Measurements from ENCODE around the gene PRDM16. TPM values are rescaled to one million over a fixed set of nuclear protein-coding genes. Genes with fewer than 3 reads are reported as not detected.

PRDM16 gene
- total RNA-seq, 1 experiment from 2014 or later = 0.04 TPM

GRCh38 chr1:3209201-3209600, 140.2 kb downstream of the PRDM16 start:
- DNase-seq (no peak), ATAC-seq (no peak)
- Histone ChIP-seq H3K4me3 (ENCODE audit: low read length) (no peak overlapping the region), H3F3A (ENCODE audit: low read length, unreplicated experiment) (no peaks in the 10 kb centered on the region), H3K4me1 (ENCODE audit: insufficient read depth, low read length) (no peaks in the 10 kb centered on the region), H3K27ac (ENCODE audit: low read length) (no peak overlapping the region), H2AFZ (ENCODE audit: low read length) (no peak overlapping the region), H3K9me3 (ENCODE audit: low read length) (no peaks in the 10 kb centered on the region), H3K36me3 (ENCODE audit: low read depth, low read length) (no peaks in the 10 kb centered on the region), H3K9me2 (replicated peaks; ENCODE audit: low read length) (no peaks in the 10 kb centered on the region), H3K27me3 (ENCODE audit: low read length) (peaks cover 97% of the 10 kb centered on the region), H3K4me2 (ENCODE audit: low read length) (no peak overlapping the region), H4K20me1 (ENCODE audit: low read length) (no peaks in the 10 kb centered on the region), H3K79me2 (ENCODE audit: low read length) (no peaks in the 10 kb centered on the region), H3K9ac (ENCODE audit: low read length) (no peak overlapping the region)
- intact Hi-C loops (cut with micrococcal nuclease) = no loop called here
- BruUV-seq (replicated peaks) = no TSS peak
- TF ChIP-seq EZH2 (IDR thresholded peaks at IDR 0.05; ENCODE audit: low read length, unreplicated experiment) (no peak), EZH2phosphoT487 (IDR thresholded peaks at IDR 0.05; ENCODE audit: borderline replicate concordance, low read length) (no peak)
- TF ChIP-seq, protein P1, sequence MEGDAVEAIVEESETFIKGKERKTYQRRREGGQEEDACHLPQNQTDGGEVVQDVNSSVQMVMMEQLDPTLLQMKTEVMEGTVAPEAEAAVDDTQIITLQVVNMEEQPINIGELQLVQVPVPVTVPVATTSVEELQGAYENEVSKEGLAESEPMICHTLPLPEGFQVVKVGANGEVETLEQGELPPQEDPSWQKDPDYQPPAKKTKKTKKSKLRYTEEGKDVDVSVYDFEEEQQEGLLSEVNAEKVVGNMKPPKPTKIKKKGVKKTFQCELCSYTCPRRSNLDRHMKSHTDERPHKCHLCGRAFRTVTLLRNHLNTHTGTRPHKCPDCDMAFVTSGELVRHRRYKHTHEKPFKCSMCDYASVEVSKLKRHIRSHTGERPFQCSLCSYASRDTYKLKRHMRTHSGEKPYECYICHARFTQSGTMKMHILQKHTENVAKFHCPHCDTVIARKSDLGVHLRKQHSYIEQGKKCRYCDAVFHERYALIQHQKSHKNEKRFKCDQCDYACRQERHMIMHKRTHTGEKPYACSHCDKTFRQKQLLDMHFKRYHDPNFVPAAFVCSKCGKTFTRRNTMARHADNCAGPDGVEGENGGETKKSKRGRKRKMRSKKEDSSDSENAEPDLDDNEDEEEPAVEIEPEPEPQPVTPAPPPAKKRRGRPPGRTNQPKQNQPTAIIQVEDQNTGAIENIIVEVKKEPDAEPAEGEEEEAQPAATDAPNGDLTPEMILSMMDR (conservative IDR thresholded peaks at IDR 0.05; ENCODE audit: low read depth, low read length) = no peak
- ChIA-PET POLR2A (ENCODE audit: unreplicated experiment) (no interaction called here), CTCF (no interaction called here)

- H2AFZ ChIP-seq (ENCODE audit: low read length) = no peak overlapping the region
- no peak overlapping the region for H3K27ac ChIP-seq (ENCODE audit: low read length)
- ChIA-PET POLR2A (ENCODE audit: unreplicated experiment) (no interaction called here), CTCF (interaction anchor here (0.6 kb wide), 1 partner anchor 176 kb away, joined by 3 read pairs; no protein-coding TSS in a partner anchor)
- TF ChIP-seq EZH2 (IDR thresholded peaks at IDR 0.05; ENCODE audit: low read length, unreplicated experiment) = no peak
- TF ChIP-seq, protein P1 (conservative IDR thresholded peaks at IDR 0.05; ENCODE audit: low read depth, low read length) = no peak
- TF ChIP-seq EZH2phosphoT487 (IDR thresholded peaks at IDR 0.05; ENCODE audit: borderline replicate concordance, low read length) = no peak
- H3K4me3 ChIP-seq (ENCODE audit: low read length) = no peak overlapping the region
- intact Hi-C loops (cut with micrococcal nuclease) = no loop called here
- no peaks in the 10 kb centered on the region for H3K9me2 ChIP-seq (replicated peaks; ENCODE audit: low read length)
- no peak overlapping the region for H3K4me2 ChIP-seq (ENCODE audit: low read length)
- H3K9me3 ChIP-seq (ENCODE audit: low read length) = no peaks in the 10 kb centered on the region
- H3K36me3 ChIP-seq (ENCODE audit: low read depth, low read length) = no peaks in the 10 kb centered on the region
- H3K9ac ChIP-seq (ENCODE audit: low read length) = no peak overlapping the region
- ATAC-seq (no peak), DNase-seq (no peak)
- no TSS peak for BruUV-seq (replicated peaks)
- peaks cover 97% of the 10 kb centered on the region for H3K27me3 ChIP-seq (ENCODE audit: low read length)
- H3K79me2 ChIP-seq (ENCODE audit: low read length) = no peaks in the 10 kb centered on the region
- H3F3A ChIP-seq (ENCODE audit: low read length, unreplicated experiment) = no peaks in the 10 kb centered on the region
- H4K20me1 ChIP-seq (ENCODE audit: low read length) = no peaks in the 10 kb centered on the region
- H3K4me1 ChIP-seq (ENCODE audit: insufficient read depth, low read length) = no peaks in the 10 kb centered on the region
These were observed 142.8 kb downstream of the PRDM16 start for GRCh38 chr1:3211582-3212375.
